H1 (cell line): ENCODE results near the gene PTPRC. TPM values are rescaled to one million over a fixed set of nuclear protein-coding genes. Genes with fewer than 3 reads are reported as not detected.

ENCODE experiments used
- CTCF ChIA-PET: fragments of 300-600 bp; sonication (Branson Sonifier 250); formaldehyde crosslinking; loops from one replicate; lab custom pipeline; 2021; ENCODE audit not compliant: partially characterized antibody; lab: Charles Lee
- POLR2A ChIA-PET: fragments of 300-600 bp; sonication (Branson Sonifier 250); formaldehyde crosslinking; loops from one replicate; lab custom pipeline; 2021; ENCODE audit warnings: inconsistent platforms; ENCODE audit not compliant: partially characterized antibody; lab: Charles Lee
- DNase-seq, 2 experiments: peaks; one replicate each; pipeline versions ENCODE4 v3.0.0 to v3.0.0-alpha.2; 2010 to 2022; ENCODE audit warnings: low spot score in 2 of 2, low read depth in 1 of 2, mixed read lengths in 1 of 2
- FAIRE-seq: peaks from 2 replicates; lab custom pipeline; 2011; peaks lifted over from hg19 to GRCh38; lab: Jason Lieb, UNC
- H2AFZ ChIP-seq: 2 replicates; pipeline ENCODE4 v1.8.1; 2012; ENCODE audit warnings: low read length, inconsistent platforms
- H2AK5ac ChIP-seq: 2 replicates; pipeline ENCODE4 v1.6.1; 2013; ENCODE audit warnings: low read depth, low read length
- H2BK120ac ChIP-seq: replicated peaks from 2 replicates; pipeline ENCODE3; 2013; ENCODE audit warnings: low read depth, low read length, inconsistent platforms
- H2BK12ac ChIP-seq: 2 replicates; pipeline ENCODE4 v1.6.1; 2013; ENCODE audit warnings: low read depth, low read length
- H2BK15ac ChIP-seq: 2 replicates; pipeline ENCODE4 v1.6.1; 2013; ENCODE audit warnings: low read length
- H2BK20ac ChIP-seq: 2 replicates; pipeline ENCODE4 v1.6.1; 2013; ENCODE audit warnings: low read length
- H2BK5ac ChIP-seq: 2 replicates; pipeline ENCODE4 v1.6.1; 2013; ENCODE audit warnings: low read depth, low read length
- H3K14ac ChIP-seq: 2 replicates; pipeline ENCODE4 v1.6.1; 2013; ENCODE audit warnings: inconsistent platforms; ENCODE audit not compliant: insufficient read length
- H3K18ac ChIP-seq: 2 replicates; pipeline ENCODE4 v1.6.1; 2013; ENCODE audit warnings: low read length; ENCODE audit errors: extremely low read depth
- H3K23ac ChIP-seq: 2 replicates; pipeline ENCODE4 v1.6.1; 2013; ENCODE audit warnings: inconsistent platforms; ENCODE audit not compliant: insufficient read length
- H3K23me2 ChIP-seq: 2 replicates; pipeline ENCODE4 v1.6.1; 2013; ENCODE audit warnings: low read depth, low read length
- H3K27ac ChIP-seq: 2 replicates; pipeline ENCODE4 v1.6.1; 2011; ENCODE audit warnings: low read depth, low read length, inconsistent platforms
- H3K27me3 ChIP-seq, 4 experiments: replicated peaks in 1 of 4; 1 replicate in 1 of 4; 2 replicates in 3 of 4; pipeline versions ENCODE4 v1.6.1 to v1.8.1; 2011 to 2013; ENCODE audit warnings: low read length in 3 of 4, mild to moderate bottlenecking in 3 of 4, inconsistent platforms in 2 of 4, mixed read lengths in 2 of 4, moderate library complexity in 1 of 4; ENCODE audit not compliant: control insufficient read depth in 3 of 4, insufficient read depth in 3 of 4; ENCODE audit errors: extremely low read depth in 1 of 4
- H3K36me3 ChIP-seq, 4 experiments: 2 replicates each; pipeline versions ENCODE4 v1.6.1 to v1.8.1; 2011 to 2013; ENCODE audit warnings: mild to moderate bottlenecking in 4 of 4, low read length in 3 of 4, moderate library complexity in 2 of 4, control low read depth in 1 of 4, inconsistent platforms in 1 of 4; ENCODE audit not compliant: insufficient read depth in 4 of 4, control insufficient read depth in 2 of 4
- H3K4ac ChIP-seq: replicated peaks from 2 replicates; pipeline ENCODE3; 2013; ENCODE audit warnings: low read length, low read depth, mixed read lengths, inconsistent platforms; ENCODE audit not compliant: insufficient read length
- H3K4me1 ChIP-seq, 4 experiments: replicated peaks in 1 of 4; 1 replicate in 1 of 4; 2 replicates in 3 of 4; pipeline versions ENCODE4 v1.6.1 to v1.8.1; 2011 to 2013; ENCODE audit warnings: low read length in 3 of 4, inconsistent platforms in 2 of 4, mixed read lengths in 1 of 4; ENCODE audit not compliant: insufficient read depth in 4 of 4, control insufficient read depth in 3 of 4
- H3K4me2 ChIP-seq, 2 experiments: 2 replicates each; pipeline versions ENCODE4 v1.6.1 to v1.8.1; 2011 to 2013; ENCODE audit warnings: low read depth in 2 of 2, low read length in 2 of 2, control low read depth in 1 of 2, inconsistent platforms in 1 of 2, mild to moderate bottlenecking in 1 of 2; ENCODE audit not compliant: insufficient read depth in 1 of 2
- H3K4me3 ChIP-seq, 4 experiments: fragments of 200-600, 300-600 bp in 1 of 4; sonication (generic), shearing (Covaris generic), sonication (Bioruptor Twin) in 1 of 4; 2 replicates each; pipeline versions ENCODE4 v1.5.1 to v1.8.1; 2011 to 2016; ENCODE audit warnings: low read length in 4 of 4, low read depth in 3 of 4, control low read depth in 2 of 4, inconsistent platforms in 2 of 4, mild to moderate bottlenecking in 2 of 4, mixed read lengths in 1 of 4, moderate library complexity in 1 of 4; ENCODE audit not compliant: insufficient read depth in 2 of 4; ENCODE audit errors: extremely low read depth in 1 of 4
- H3K56ac ChIP-seq: replicated peaks from 2 replicates; pipeline ENCODE3; 2013; ENCODE audit warnings: low read depth, mild to moderate bottlenecking, mixed read lengths, low read length, inconsistent platforms; ENCODE audit not compliant: insufficient read length
- H3K79me1 ChIP-seq: 2 replicates; pipeline ENCODE4 v1.6.1; 2013; ENCODE audit warnings: low read depth, low read length, control low read depth
- H3K79me2 ChIP-seq, 2 experiments: 2 replicates each; pipeline versions ENCODE4 v1.6.1 to v1.8.1; 2012 to 2013; ENCODE audit warnings: low read length in 2 of 2, mild to moderate bottlenecking in 2 of 2, inconsistent platforms in 1 of 2; ENCODE audit not compliant: insufficient read depth in 2 of 2, control insufficient read depth in 1 of 2
- H3K9ac ChIP-seq, 4 experiments: replicated peaks in 1 of 4; 1 replicate in 1 of 4; 2 replicates in 3 of 4; pipeline versions ENCODE4 v1.6.1 to v1.8.1; 2011 to 2013; ENCODE audit warnings: low read depth in 3 of 4, low read length in 3 of 4, control low read depth in 2 of 4, mild to moderate bottlenecking in 2 of 4, moderate library complexity in 2 of 4, inconsistent platforms in 1 of 4; ENCODE audit errors: extremely low read depth in 1 of 4
- H3K9me3 ChIP-seq, 2 experiments: 2 replicates each; pipeline versions ENCODE4 v1.6.1 to v1.8.1; 2012 to 2013; ENCODE audit warnings: mild to moderate bottlenecking in 2 of 2, moderate library complexity in 2 of 2, control low read depth in 1 of 2, inconsistent platforms in 1 of 2, low read depth in 1 of 2, low read length in 1 of 2, mixed read lengths in 1 of 2; ENCODE audit not compliant: insufficient read depth in 2 of 2
- H4K20me1 ChIP-seq, 2 experiments: replicated peaks in 1 of 2; 2 replicates each; pipeline versions ENCODE3 to v1.8.1; 2011 to 2013; ENCODE audit warnings: inconsistent platforms in 2 of 2, low read length in 2 of 2, mild to moderate bottlenecking in 1 of 2; ENCODE audit not compliant: insufficient read depth in 2 of 2, control insufficient read depth in 1 of 2
- H4K5ac ChIP-seq: 2 replicates; pipeline ENCODE4 v1.6.1; 2013; ENCODE audit warnings: low read length, low read depth, mixed read lengths, inconsistent platforms; ENCODE audit not compliant: insufficient read length
- H4K8ac ChIP-seq: 2 replicates; pipeline ENCODE4 v1.8.0; 2013; ENCODE audit warnings: mild to moderate bottlenecking, moderate library complexity, low read length, inconsistent platforms; ENCODE audit not compliant: insufficient read depth; ENCODE audit errors: extremely low read depth
- H4K91ac ChIP-seq: replicated peaks from 2 replicates; pipeline ENCODE3; 2013; ENCODE audit warnings: low read length, mixed read lengths, inconsistent platforms; ENCODE audit not compliant: insufficient read length
- CBX5 ChIP-seq: fragments of 300-800, 300-1000 bp; sonication (generic); IDR thresholded peaks from 2 replicates; pipeline ENCODE4 v1.7.1; 2016; ENCODE audit warnings: antibody characterized with exemption, low read length, low read depth
- CTBP2 ChIP-seq: IDR thresholded peaks from 2 replicates; pipeline ENCODE4 v1.7.0; 2011; ENCODE audit warnings: borderline replicate concordance, mild to moderate bottlenecking, moderate library complexity, mixed read lengths, low read length; ENCODE audit not compliant: insufficient read depth, insufficient read length
- E2F6 ChIP-seq: IDR thresholded peaks from 2 replicates; pipeline ENCODE4 v1.6.1; 2012; ENCODE audit warnings: inconsistent platforms
- KDM4A ChIP-seq: IDR thresholded peaks from one replicate; pipeline ENCODE4 v1.7.1; 2012; ENCODE audit warnings: low read depth, mild to moderate bottlenecking, moderate library complexity, low read length, inconsistent platforms; ENCODE audit not compliant: severe bottlenecking
- RBBP5 ChIP-seq: IDR thresholded peaks from 2 replicates; pipeline ENCODE4 v1.7.1; 2012; ENCODE audit warnings: low read depth, mild to moderate bottlenecking, inconsistent platforms, low read length, moderate library complexity, borderline replicate concordance
- RNF2 ChIP-seq: fragments of 200-900, 300-1000 bp; sonication (generic); IDR thresholded peaks from 2 replicates; pipeline ENCODE4 v1.7.1; 2016; ENCODE audit warnings: borderline replicate concordance, low read depth, mild to moderate bottlenecking, antibody characterized with exemption, low read length; ENCODE audit not compliant: poor library complexity, severe bottlenecking; ENCODE audit errors: missing control alignments
- SAP30 ChIP-seq: fragments of 300-600 bp; sonication (generic); IDR thresholded peaks from 2 replicates; pipeline ENCODE4 v1.7.1; 2012; ENCODE audit warnings: low read length, moderate library complexity, mild to moderate bottlenecking, inconsistent platforms; ENCODE audit not compliant: insufficient read depth, insufficient replicate concordance
- SUZ12 ChIP-seq: fragments of 200-600 bp; sonication (generic); IDR thresholded peaks from 2 replicates; pipeline ENCODE4 v1.6.1; 2012; ENCODE audit warnings: mild to moderate bottlenecking, inconsistent platforms, low read length, moderate library complexity, mixed read lengths
- TBP ChIP-seq: IDR thresholded peaks from 2 replicates; pipeline ENCODE4 v1.6.1; 2011; ENCODE audit warnings: low read depth, low read length, improper control_type of control experiment
- TEAD4 ChIP-seq: IDR thresholded peaks from 2 replicates; pipeline ENCODE4 v1.6.1; 2012; ENCODE audit warnings: low read depth, low read length, inconsistent platforms, mixed read lengths
- USF2 ChIP-seq: IDR thresholded peaks from 2 replicates; pipeline ENCODE4 v1.6.1; 2011; ENCODE audit warnings: low read length, improper control_type of control experiment
- WGBS, 2 experiments: shearing (Covaris generic) in 1 of 2; methylation state at CpG; one replicate each; pipeline versions ENCODE4 v1.1.6 to v1.1.7; 2013 to 2015; ENCODE audit warnings: low lambda C conversion rate in 2 of 2, mixed read lengths in 2 of 2, inconsistent platforms in 1 of 2, low coverage in 1 of 2, missing lambda C conversion rate in 1 of 2; ENCODE audit not compliant: insufficient replicate concordance in 2 of 2, insufficient coverage in 1 of 2, insufficient read length in 1 of 2; ENCODE audit errors: extremely low coverage in 1 of 2, missing lambda C conversion rate in 1 of 2; 5-methylcytosine and 5-hydroxymethylcytosine counted together
- polyA plus RNA-seq, 7 experiments: library from polyadenylated mRNA; depleted of rRNA in 3 of 7; stranded (reverse) in 5 of 7; unstranded in 2 of 7; fragments of >200 nt in 5 of 7; fragments of 200-250 nt in 2 of 7; gene quantifications; 1 replicate in 5 of 7; 2 replicates in 1 of 7; 4 replicates in 1 of 7; pipeline versions ENCODE4 v1.2.1 to v1.2.3, GENCODE V29; 2011 to 2013; ENCODE audit warnings: missing spikeins in 2 of 7, mixed read lengths in 2 of 7
- total RNA-seq: library from RNA; stranded (reverse); fragmentation: NEBNext Ultra II Directional; extraction: Animal tissue kit (Norgen Biotek cat#: 25700); gene quantifications from 2 replicates; pipeline ENCODE4 v1.2.1, GENCODE V29; 2021

Gene PTPRC
- total and polyA plus RNA-seq, 2 of the 8 experiments (the other 6 are each of a cell fraction or from before 2014, with no cell fraction given), result 0.05 TPM; not detected in 1

- Histone ChIP-seq H3K4me1 (no peaks in the 10 kb centered on the region), H4K5ac (no peak overlapping the region), H3K27me3 (no peaks in the 10 kb centered on the region), H4K8ac (no peak overlapping the region), H3K4me3 (no peak overlapping the region), H4K20me1 (no peaks in the 10 kb centered on the region), H2BK5ac (no peak overlapping the region), H3K14ac (no peak overlapping the region), H3K27ac (no peak overlapping the region), H2BK15ac (no peak overlapping the region), H2AFZ (no peak overlapping the region), H3K18ac (no peak overlapping the region), H3K9ac (no peak overlapping the region), H2BK12ac (no peak overlapping the region), H3K56ac (no peak overlapping the region), H3K9me3 (peaks cover 9 to 10% of the 10 kb centered on the region in 2 experiments; a peak in 3 of 4 replicates), H3K79me1 (no peaks in the 10 kb centered on the region), H2AK5ac (no peak overlapping the region), H3K23me2 (no peaks in the 10 kb centered on the region), H3K4me2 (no peak overlapping the region), H3K36me3 (no peaks in the 10 kb centered on the region), H3K79me2 (no peaks in the 10 kb centered on the region), H3K23ac (no peak overlapping the region), H4K91ac (no peak overlapping the region), H2BK20ac (no peak overlapping the region), H3K4ac (no peak overlapping the region), H2BK120ac (no peak overlapping the region)
- ChIA-PET POLR2A (no interaction called here), CTCF (interaction anchor here (1.0 to 3.9 kb wide), 2 partner anchors 9 to 30 kb away, joined by 3 to 23 read pairs; no protein-coding TSS in a partner anchor)
- DNase-seq (no peak), FAIRE-seq (no peak)
- WGBS, 2 experiments, result 93% methylated on average over 2 of the region's 2 CpGs; no CpG with 5 or more reads in 1 of the 2 experiments
- no peak for TF ChIP-seq SUZ12
- no peak for TF ChIP-seq CTBP2
- no peak for TF ChIP-seq SAP30
- TF ChIP-seq USF2, result no peak
- TF ChIP-seq TEAD4, result no peak
- TF ChIP-seq CBX5, result no peak
- TF ChIP-seq RNF2, result no peak
- TF ChIP-seq RBBP5, result no peak
- TF ChIP-seq E2F6, result no peak
- TF ChIP-seq KDM4A, result no peak
- no peak for TF ChIP-seq TBP
Observed at GRCh38 chr1:198797656-198798055, 158.8 kb downstream of the PTPRC start.
